HG03175 (cell line): Measurements from ENCODE around the gene PINLYP.
"Not testable (repeated sequence)": the region's sequence is repeated elsewhere in the genome, so short reads cannot be mapped to it uniquely, and the experiment has no call there.

Experiments
- ATAC-seq: cut with Tn5 transposase; IDR thresholded peaks from one replicate; pipeline ENCODE4 v1.9.1; 2021; ENCODE audit warnings: mild to moderate bottlenecking, moderate library complexity; ENCODE audit not compliant: unreplicated experiment

PINLYP gene

GRCh38 chr19:43547926-43548325 is 27.7 kb upstream of the PINLYP start:
- not testable (repeated sequence) for ATAC-seq

- no peak for ATAC-seq
These were observed 26.9 kb upstream of the PINLYP start for GRCh38 chr19:43548706-43549105.

- ATAC-seq: no peak
These were observed 24.0 kb upstream of the PINLYP start for GRCh38 chr19:43551399-43552197.

GRCh38 chr19:43552198-43552450 is 23.5 kb upstream of the PINLYP start:
- no peak for ATAC-seq

- ATAC-seq: no peak
These were observed 23.0 kb upstream of the PINLYP start for GRCh38 chr19:43552616-43553015.

GRCh38 chr19:43553656-43554055 is 21.9 kb upstream of the PINLYP start:
- ATAC-seq: no peak

GRCh38 chr19:43554317-43554895 is 21.2 kb upstream of the PINLYP start:
- no peak for ATAC-seq

GRCh38 chr19:43555185-43555770 is 20.3 kb upstream of the PINLYP start:
- ATAC-seq: no peak

- no peak for ATAC-seq
These were observed 14.9 kb upstream of the PINLYP start for GRCh38 chr19:43560687-43561086.

- no peak for ATAC-seq
These were observed 14.2 kb upstream of the PINLYP start for GRCh38 chr19:43561139-43561970.

- ATAC-seq: no peak
These were observed 13.3 kb upstream of the PINLYP start for GRCh38 chr19:43562226-43562697.

- ATAC-seq: peak; percentile 90
These were observed 12.8 kb upstream of the PINLYP start for GRCh38 chr19:43562698-43563241.

- ATAC-seq: no peak
These were observed 11.7 kb upstream of the PINLYP start for GRCh38 chr19:43563816-43564457.

GRCh38 chr19:43564800-43565199 is 10.8 kb upstream of the PINLYP start:
- ATAC-seq: no peak

GRCh38 chr19:43569657-43570056 is 5.9 kb upstream of the PINLYP start:
- no peak for ATAC-seq

GRCh38 chr19:43570174-43570791 is 5.3 kb upstream of the PINLYP start:
- ATAC-seq: no peak

GRCh38 chr19:43572171-43572588 is 3.4 kb upstream of the PINLYP start:
- ATAC-seq: no peak

- no peak for ATAC-seq
These were observed 1.0 kb upstream of the PINLYP start for GRCh38 chr19:43574424-43575155.
